ENCODE results near the gene KCNC4.
A peak's percentile ranks its signal among the peaks of the same experiment; 100 is the strongest.

The KCNC4 gene

DNA sequence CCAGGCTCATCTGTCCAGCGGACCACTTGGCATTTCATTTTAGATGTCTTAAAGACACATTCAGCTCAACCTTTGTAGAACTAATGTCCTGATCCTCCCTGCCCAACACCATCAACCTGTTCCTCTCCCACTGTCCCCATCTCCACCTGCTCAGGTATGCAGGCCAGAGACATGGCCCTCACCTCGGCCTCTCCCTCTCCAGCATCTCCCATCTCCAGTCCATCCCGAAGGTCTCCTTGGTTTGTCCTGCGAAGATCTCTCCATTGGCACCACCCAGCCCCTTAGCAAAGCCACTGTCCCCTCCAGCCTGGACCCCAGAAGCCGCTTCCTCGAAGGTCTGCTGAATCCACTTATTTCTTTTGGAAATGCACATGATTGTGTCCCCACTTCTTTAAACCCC lies 20.9 kb upstream of the KCNC4 start:
- no peak for DNase-seq

DNA sequence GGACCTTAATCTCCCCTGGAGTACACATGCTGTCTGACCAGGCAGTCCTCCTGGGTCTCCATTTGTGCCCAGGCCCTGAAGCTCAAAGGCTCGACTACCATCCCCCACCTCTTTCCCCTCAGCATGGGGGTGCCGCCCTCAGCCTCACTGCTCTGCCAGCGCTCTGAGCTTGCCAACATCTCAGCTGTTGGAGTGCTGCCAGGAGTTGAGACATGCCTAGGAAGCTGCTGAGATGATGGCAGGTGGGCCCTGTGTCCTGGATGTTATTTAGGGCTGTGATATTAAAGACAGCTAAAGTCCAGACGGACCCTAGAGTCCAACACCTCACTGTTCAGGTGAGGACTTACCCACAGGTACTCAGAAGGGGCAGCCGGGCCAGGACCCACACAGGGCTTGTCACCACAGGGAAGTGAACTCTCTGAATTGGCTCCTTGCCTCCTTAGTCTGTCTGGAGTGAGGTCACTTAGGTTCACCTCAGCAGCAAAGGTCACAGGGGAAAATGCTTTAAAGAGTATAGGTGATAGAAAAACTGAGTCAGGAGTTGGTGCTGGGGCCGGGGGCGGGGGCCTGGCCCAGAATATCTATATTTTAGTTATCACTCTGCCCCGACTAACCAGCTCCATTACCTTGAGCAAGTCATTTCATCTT lies 19.7 kb upstream of the KCNC4 start:
- DNase-seq = no peak

GRCh38 chr1:110192541-110192940 lies 17.6 kb upstream of the KCNC4 start:
- no peak for DNase-seq

GRCh38 chr1:110195196-110195595 lies 14.9 kb upstream of the KCNC4 start:
- DNase-seq = no peak

DNA sequence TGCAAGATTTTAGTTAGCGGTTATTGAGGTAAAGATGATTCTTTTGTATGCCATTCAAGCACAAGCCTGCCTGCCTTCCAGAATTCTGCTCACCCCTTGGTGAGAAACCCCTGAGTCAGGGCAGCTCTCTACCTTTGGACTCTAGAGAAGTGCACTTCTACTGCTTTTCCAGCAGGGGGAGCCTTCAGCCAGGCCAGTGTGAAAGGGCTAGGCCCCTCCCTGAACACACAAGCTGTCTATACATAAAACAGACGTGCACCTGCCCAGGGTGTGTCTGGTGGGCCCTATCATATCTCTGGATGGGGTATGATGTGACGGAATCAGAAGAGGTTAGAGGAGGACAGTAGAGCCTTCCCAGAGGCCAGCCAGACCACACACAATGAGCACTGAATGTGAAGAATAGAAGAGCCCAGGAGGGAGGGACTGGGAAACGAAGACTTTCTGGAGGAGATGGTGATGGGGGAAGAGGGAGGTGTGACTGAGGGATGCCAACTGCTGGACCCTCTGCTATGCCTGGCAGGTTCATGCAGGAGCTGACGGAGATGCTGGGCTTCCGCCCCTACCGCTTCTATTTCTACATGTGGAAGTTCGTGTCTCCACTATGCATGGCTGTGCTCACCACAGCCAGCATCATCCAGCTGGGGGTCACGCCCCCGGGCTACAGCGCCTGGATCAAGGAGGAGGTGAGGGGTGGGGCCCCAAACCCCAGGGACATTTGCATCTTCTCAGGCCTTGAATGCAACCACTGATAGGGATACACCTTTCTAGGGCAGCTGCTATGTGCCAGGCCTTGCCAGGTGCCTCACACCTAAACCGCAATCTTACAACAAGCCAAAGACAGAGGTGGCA lies 13.0 kb upstream of the KCNC4 start:
- DNase-seq = peak; percentile 80

- DNase-seq = no peak
Measured at GRCh38 chr1:110197905-110198629, 12.0 kb upstream of the KCNC4 start.

- no peak for DNase-seq
Measured at GRCh38 chr1:110198746-110199145, 11.4 kb upstream of the KCNC4 start.

- DNase-seq = no peak
Measured at GRCh38 chr1:110200190-110200589, 9.9 kb upstream of the KCNC4 start.

GRCh38 chr1:110200666-110201065 lies 9.4 kb upstream of the KCNC4 start:
- DNase-seq = no peak

DNA sequence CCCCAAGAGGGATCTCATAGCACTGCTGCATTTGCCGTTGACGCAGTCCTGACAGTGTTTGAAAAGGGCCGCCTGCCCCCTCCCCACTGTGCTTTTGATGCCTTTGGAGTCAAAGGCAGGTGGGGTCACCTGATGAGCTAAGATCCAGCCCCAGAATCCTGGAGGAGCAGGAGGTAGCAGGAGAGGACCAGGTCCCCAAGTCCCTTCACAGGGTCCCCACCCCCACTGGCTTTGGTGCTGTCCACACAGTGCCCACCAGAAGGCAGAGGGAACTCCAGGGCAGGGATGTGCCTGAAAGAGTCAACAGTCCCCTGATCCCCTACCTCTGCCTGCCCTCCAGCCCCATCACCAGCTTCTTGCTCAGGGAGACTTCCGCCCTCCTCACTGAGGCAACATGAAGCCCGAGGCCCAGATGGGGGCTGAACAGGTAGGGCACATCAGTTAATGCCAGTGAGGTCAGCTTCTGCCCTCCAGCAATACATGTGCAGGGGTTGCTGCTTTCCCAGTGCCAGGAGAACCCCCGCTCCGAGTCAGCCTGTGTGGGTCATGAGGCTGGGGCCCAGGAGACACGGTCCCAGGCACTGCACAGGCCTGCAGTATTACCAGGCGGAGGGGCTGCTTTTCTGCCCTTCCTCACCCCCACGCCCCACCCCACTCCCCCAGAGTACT lies 8.8 kb upstream of the KCNC4 start:
- no peak for DNase-seq

DNA sequence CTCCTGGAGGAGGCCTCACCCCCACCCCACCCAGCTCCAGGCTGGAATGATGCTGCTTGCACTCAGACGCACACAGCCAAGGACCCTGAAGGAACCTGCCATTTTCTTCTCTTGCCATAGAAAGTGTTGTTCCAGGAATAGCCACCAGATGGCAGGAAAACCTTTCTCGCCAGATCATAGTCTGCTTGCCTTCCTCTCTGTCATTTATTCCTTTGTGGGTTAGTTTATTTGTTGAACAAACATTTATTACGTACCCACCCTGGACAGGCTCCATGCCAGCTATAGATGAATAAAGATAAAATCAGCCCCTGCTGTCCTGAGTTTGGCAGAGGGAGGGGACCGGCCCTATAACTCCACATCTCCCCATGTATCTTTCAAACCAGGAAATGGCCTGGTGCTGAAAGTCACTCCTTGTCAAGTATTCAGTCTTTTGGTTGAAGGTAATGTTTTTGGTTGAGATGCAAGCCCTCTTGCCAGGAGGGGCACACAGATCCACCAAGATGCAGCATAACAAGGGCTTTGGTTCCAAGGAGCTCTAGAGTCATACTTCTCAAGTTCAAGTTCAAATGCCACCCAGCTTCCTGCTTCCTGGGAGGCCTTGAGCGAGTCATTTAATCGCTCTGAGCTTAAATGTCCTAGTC lies 7.0 kb upstream of the KCNC4 start:
- DNase-seq = peak; percentile 82

DNA sequence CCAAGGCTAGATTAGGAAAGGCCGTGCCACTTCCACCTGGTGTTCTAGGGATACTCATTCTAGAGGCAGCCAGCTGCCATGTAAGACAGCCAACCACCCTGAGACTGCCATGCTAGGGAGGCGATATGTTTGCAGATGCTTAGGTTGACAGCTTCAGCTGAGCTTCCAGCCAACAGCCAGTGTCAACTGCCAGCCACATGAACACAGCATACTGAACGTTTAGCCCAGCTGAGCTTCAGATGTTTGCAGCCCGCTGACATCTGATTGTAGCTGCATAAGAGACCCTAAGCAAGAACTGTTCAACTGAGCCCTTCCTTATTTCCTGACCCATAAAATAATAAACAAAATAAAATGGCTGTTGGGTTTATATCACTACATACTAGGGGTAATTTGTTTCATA lies 5.0 kb upstream of the KCNC4 start:
- DNase-seq = no peak

GRCh38 chr1:110205591-110206155 lies 4.4 kb upstream of the KCNC4 start:
- DNase-seq = no peak

- no peak for DNase-seq
Measured at GRCh38 chr1:110206261-110206920, 3.7 kb upstream of the KCNC4 start.

GRCh38 chr1:110207831-110208230 lies 2.3 kb upstream of the KCNC4 start:
- DNase-seq = peak; percentile 91

- no peak for DNase-seq
Measured at GRCh38 chr1:110208916-110209645, 1.0 kb upstream of the KCNC4 start.

DNA sequence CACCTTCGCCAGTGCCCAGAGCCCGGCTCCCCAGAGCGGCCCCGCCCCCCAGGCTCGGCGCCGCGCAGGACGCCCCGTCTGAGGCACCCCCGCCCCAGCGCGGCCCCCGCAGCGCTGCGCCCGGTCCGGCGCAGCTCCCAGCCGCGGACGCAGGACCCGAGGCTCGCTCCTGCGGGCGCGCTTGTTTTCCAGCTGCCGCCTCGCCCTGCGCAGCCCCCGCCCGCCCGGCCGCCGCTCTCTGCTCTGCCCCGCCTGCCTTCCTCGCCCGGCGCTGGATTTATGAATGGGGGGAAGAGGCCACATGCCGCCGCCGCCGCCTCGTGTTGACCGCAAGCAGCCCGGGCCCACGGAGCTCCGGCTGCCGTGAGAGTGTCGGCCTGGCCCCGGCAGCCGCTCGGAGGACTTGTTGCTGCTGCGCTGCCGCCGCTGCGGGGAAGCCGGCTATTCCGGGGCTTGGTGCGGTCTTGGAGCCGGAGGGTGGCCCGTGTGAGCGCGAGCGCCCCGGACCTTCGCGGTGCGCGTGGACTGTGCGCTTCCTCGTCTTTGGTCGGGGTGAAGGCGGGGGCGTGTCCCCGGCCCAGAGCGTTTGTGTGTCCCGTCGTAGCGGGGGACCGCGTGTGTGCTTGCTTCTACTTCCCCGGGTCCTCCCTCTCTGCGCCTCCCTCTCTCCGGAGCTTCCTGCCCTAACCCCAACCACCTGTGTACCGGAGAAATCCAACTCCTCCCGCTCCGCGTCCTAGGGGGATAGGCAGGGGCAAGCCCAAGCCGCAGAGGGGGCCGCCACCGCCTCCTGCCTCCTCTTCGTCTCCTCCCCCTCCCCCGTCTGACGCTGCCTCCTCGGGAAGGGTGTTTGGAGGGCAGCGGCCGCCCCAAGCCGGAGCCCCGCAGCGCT lies 736 bp downstream of the KCNC4 start:
- DNase-seq = peak; percentile 72

- DNase-seq = no peak
Measured at GRCh38 chr1:110211496-110212168, 1.5 kb downstream of the KCNC4 start.
